Activated B cell treated with CpG ODN at 0.5 μM for 24 hours (primary cell): ENCODE results near the gene FBLN5. TPM values are rescaled to one million over a fixed set of nuclear protein-coding genes. Genes with fewer than 3 reads are reported as not detected.

Experiments used
- ATAC-seq: fragments of 200-7000 bp; cut with Tn5 transposase; one replicate; pipeline ENCODE4 v1.10.0; 2021; ENCODE audit warnings: low read depth, mild to moderate bottlenecking, moderate library complexity
- CTCF ChIA-PET: fragments of 350-600 bp; sonication (Branson Sonifier 250); formaldehyde crosslinking; loops from one replicate; lab custom pipeline; 2021; ENCODE audit warnings: antibody characterized with exemption; lab: Charles Lee
- POLR2A ChIA-PET: fragments of 350-600 bp; sonication (Branson Sonifier 250); formaldehyde crosslinking; loops from one replicate; lab custom pipeline; 2021; ENCODE audit warnings: antibody characterized with exemption; lab: Charles Lee
- DNase-seq: peaks from one replicate; pipeline ENCODE4 v3.0.0; 2022
- H3K27ac Mint-ChIP-seq: one replicate; pipeline ENCODE4 v1.8.0; 2020; ENCODE audit warnings: mixed read lengths
- H3K27me3 Mint-ChIP-seq: one replicate; pipeline ENCODE4 v1.8.0; 2021; ENCODE audit warnings: mixed read lengths
- H3K36me3 Mint-ChIP-seq: one replicate; pipeline ENCODE4 v1.8.0; 2021; ENCODE audit warnings: low read depth, mixed read lengths
- H3K4me1 Mint-ChIP-seq: one replicate; pipeline ENCODE4 v1.8.0; 2021; ENCODE audit warnings: mixed read lengths
- H3K4me3 Mint-ChIP-seq: one replicate; pipeline ENCODE4 v1.8.0; 2020; ENCODE audit warnings: mild to moderate bottlenecking, mixed read lengths
- H3K9me3 Mint-ChIP-seq: one replicate; pipeline ENCODE4 v1.8.0; 2020; ENCODE audit warnings: mixed read lengths
- intact Hi-C: fragments of 100-400 bp; cut with micrococcal nuclease; formaldehyde crosslinking; loops from one replicate; pipeline ENCODE4 v1.15.1; 2024
- total RNA-seq: library from RNA; stranded (reverse); gene quantifications from 2 replicates; pipeline ENCODE4 v1.2.3, GENCODE V29; 2022
- TF ChIP-seq, protein P1 (sequence below): fragments of 200-600 bp; IDR thresholded peaks from one replicate; pipeline ENCODE4 v1.8.0; 2022; ENCODE audit warnings: antibody characterized with exemption, mild to moderate bottlenecking

FBLN5 gene
- total RNA-seq, 1 donor from 2014 or later, result not detected

DNA sequence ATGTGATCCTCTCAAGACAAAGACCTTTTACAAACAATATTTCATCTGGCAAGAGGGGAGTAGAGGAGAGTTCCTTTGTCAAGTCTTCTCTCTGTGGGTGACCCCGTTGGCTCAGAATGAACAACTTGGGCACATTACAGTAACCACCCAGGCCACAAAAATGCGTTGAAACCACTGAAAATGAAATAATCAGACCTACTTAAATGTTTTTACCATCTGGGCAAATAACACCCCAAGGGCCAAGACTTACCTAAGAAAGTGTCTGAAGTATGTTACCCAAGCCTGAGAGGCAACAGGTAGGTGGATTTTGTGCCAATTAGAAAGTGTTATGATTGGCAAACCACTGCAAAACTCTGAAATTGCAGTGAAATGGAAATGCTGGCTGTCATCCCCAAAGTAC is 81.4 kb downstream of the FBLN5 start:
- CTCF ChIA-PET, result no interaction called here
- POLR2A ChIA-PET, result no interaction called here
- H3K9me3 Mint-ChIP-seq, result no peaks in the 10 kb centered on the region
- intact Hi-C loops, result no loop called here
- TF ChIP-seq, protein P1, sequence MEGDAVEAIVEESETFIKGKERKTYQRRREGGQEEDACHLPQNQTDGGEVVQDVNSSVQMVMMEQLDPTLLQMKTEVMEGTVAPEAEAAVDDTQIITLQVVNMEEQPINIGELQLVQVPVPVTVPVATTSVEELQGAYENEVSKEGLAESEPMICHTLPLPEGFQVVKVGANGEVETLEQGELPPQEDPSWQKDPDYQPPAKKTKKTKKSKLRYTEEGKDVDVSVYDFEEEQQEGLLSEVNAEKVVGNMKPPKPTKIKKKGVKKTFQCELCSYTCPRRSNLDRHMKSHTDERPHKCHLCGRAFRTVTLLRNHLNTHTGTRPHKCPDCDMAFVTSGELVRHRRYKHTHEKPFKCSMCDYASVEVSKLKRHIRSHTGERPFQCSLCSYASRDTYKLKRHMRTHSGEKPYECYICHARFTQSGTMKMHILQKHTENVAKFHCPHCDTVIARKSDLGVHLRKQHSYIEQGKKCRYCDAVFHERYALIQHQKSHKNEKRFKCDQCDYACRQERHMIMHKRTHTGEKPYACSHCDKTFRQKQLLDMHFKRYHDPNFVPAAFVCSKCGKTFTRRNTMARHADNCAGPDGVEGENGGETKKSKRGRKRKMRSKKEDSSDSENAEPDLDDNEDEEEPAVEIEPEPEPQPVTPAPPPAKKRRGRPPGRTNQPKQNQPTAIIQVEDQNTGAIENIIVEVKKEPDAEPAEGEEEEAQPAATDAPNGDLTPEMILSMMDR, result no peak
- H3K36me3 Mint-ChIP-seq, result no peaks in the 10 kb centered on the region
- no peak overlapping the region for H3K4me3 Mint-ChIP-seq
- peaks cover 27% of the 10 kb centered on the region for H3K4me1 Mint-ChIP-seq
- ATAC-seq (no peak), DNase-seq (no peak)
- no peak overlapping the region for H3K27ac Mint-ChIP-seq
- peaks cover 2% of the 10 kb centered on the region for H3K27me3 Mint-ChIP-seq

DNA sequence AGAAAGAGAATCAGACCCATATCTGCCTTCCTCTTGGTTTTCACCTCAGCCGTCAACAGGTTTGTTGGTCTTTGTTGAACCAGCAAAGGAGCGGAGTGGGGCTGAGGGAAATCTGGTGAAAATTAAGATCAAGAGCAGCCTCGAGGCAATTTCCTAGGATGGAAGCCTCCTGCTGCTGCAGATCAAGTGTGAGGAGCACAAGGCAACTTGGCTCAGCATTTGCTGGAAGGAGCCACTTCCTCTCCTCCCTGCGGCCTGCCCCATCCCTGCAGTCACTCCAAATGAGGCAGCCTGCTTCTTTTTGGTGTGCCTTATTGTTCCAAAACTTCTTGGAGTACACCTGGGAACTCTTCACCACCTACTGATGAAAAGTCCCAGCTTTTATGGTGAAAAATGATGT is 85.1 kb downstream of the FBLN5 start:
- POLR2A ChIA-PET, result no interaction called here
- H3K27ac Mint-ChIP-seq, result no peak overlapping the region
- CTCF ChIA-PET, result no interaction called here
- no peaks in the 10 kb centered on the region for H3K9me3 Mint-ChIP-seq
- DNase-seq (no peak), ATAC-seq (no peak)
- H3K36me3 Mint-ChIP-seq, result no peaks in the 10 kb centered on the region
- TF ChIP-seq, protein P1, result no peak
- H3K27me3 Mint-ChIP-seq, result peaks cover 5% of the 10 kb centered on the region
- peaks cover 16% of the 10 kb centered on the region for H3K4me1 Mint-ChIP-seq
- intact Hi-C loops, result no loop called here
- no peak overlapping the region for H3K4me3 Mint-ChIP-seq

DNA sequence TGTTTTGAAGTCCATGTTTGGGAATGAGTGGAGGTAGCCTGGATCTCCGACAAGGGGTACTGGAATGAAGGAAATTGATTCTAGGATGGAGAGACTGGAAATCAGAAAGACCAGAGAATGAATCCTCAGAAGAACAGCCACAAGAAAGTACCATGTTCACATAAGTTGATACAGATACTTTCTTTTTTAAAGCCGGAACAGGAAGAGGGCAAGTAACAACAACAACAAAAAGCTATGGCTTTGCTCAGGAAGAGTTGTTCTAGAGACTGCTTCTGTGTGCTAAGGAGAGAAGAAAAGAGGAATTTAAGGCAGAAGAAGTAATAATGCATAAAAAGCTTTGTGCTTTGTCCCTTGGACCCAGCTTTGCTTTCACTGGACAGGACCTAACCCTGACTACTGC is 86.4 kb downstream of the FBLN5 start:
- H3K9me3 Mint-ChIP-seq, result no peaks in the 10 kb centered on the region
- ChIA-PET POLR2A (no interaction called here), CTCF (no interaction called here)
- TF ChIP-seq, protein P1, result no peak
- no peaks in the 10 kb centered on the region for H3K36me3 Mint-ChIP-seq
- no peak overlapping the region for H3K4me3 Mint-ChIP-seq
- H3K27me3 Mint-ChIP-seq, result peaks cover 5% of the 10 kb centered on the region
- no peak for ATAC-seq
- H3K27ac Mint-ChIP-seq, result no peak overlapping the region
- no peak for DNase-seq
- peaks cover 12% of the 10 kb centered on the region for H3K4me1 Mint-ChIP-seq
- intact Hi-C loops, result no loop called here

DNA sequence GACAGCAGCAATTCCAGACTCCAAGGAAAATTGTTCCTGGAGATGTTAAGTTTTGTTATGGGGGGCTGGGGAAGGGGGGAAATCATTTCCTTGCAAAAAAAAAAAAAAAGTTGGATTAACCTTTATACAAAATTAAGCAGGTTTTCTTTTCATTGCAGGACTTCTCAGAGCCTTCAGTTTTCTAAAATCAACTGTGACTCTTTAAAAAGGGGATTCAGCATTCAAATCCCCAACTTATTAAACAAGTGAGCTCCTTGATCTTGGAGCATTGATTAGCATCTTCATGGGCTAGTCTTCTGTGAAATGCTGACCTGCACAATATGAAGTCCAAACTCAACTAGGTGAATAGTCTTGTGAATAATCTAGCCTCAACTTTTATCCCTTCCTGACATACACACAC is 87.3 kb downstream of the FBLN5 start:
- ChIA-PET POLR2A (no interaction called here), CTCF (interaction anchor here (0.7 kb wide), 1 partner anchor 537 kb away, joined by 3 read pairs; no protein-coding TSS in a partner anchor)
- H3K27me3 Mint-ChIP-seq, result peaks cover 2% of the 10 kb centered on the region
- no peaks in the 10 kb centered on the region for H3K9me3 Mint-ChIP-seq
- no peak overlapping the region for H3K27ac Mint-ChIP-seq
- peaks cover 12% of the 10 kb centered on the region for H3K4me1 Mint-ChIP-seq
- TF ChIP-seq, protein P1, result no peak
- no peak for DNase-seq
- no peak overlapping the region for H3K4me3 Mint-ChIP-seq
- ATAC-seq, result no peak
- H3K36me3 Mint-ChIP-seq, result no peaks in the 10 kb centered on the region
- intact Hi-C loops, result no loop called here

DNA sequence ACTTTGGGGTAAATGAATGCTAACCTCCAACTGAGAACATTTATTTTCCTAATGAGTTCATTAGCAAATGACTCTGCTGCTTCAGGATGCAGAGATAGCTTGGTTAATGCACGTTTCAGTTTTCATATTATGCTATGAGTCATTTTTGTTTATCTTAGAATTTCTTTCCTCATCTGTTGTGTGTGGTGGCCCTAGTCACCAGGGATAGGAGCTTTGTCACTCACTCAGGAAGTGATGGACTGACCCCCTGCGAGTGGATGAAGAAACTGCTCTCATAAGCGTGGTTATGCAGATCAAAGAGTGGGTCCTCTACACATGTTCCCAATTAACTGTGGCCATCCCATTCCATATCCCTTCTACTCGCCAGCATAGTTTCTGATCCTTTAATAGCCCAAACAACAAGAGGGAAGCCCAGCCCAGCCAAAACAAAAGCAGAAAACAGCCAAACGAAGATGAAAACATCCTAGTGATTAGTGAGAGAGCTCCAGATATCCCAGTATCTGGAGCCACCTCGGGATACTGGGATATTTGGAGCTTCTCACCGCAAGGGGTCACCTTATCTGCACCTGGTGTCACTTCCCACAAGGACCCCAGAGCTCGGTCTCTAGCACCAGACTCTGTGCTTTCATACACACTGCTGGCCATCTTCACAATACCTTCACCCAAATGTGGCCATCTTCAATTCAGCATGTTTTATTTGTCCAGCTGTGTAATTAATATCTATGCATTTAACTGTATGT is 88.8 kb downstream of the FBLN5 start:
- no peaks in the 10 kb centered on the region for H3K36me3 Mint-ChIP-seq
- intact Hi-C loops, result no loop called here
- no peak overlapping the region for H3K4me3 Mint-ChIP-seq

More for the DNA sequence above, 88.8 kb downstream of the FBLN5 start:
- H3K27ac Mint-ChIP-seq, result no peak overlapping the region
- TF ChIP-seq, protein P1, result no peak
- CTCF ChIA-PET, result interaction anchor here (0.6 kb wide), 1 partner anchor 612 kb away, joined by 3 read pairs; no protein-coding TSS in a partner anchor
- H3K27me3 Mint-ChIP-seq, result peaks cover 2% of the 10 kb centered on the region
- DNase-seq (no peak), ATAC-seq (no peak)
- POLR2A ChIA-PET, result no interaction called here
- H3K4me1 Mint-ChIP-seq, result peaks cover 12% of the 10 kb centered on the region
- H3K9me3 Mint-ChIP-seq, result no peaks in the 10 kb centered on the region
